ENCODE data around the gene TPT1.

TPT1 gene

GRCh38 chr13:45331123-45331619 is 9.8 kb downstream of the TPT1 start:
- Histone ChIP-seq H3K4me3 (ENCODE audit: low read length) (no peak overlapping the region), H3K27me3 (ENCODE audit: control insufficient read depth, insufficient read depth, low read length) (no peaks in the 10 kb centered on the region), H3K4me1 (ENCODE audit: control insufficient read depth, insufficient read depth, low read length) (peaks cover 5% of the 10 kb centered on the region), H3K9me3 (ENCODE audit: control insufficient read depth, low read length) (no peaks in the 10 kb centered on the region), H3K36me3 (ENCODE audit: control insufficient read depth, insufficient read depth, low read length) (peaks cover 5% of the 10 kb centered on the region), H3K9ac (ENCODE audit: low read length) (no peak overlapping the region)

GRCh38 chr13:45328661-45329111 is 12.3 kb downstream of the TPT1 start:
- Histone ChIP-seq H3K36me3 (ENCODE audit: control insufficient read depth, insufficient read depth, low read length) (no peaks in the 10 kb centered on the region), H3K9me3 (ENCODE audit: control insufficient read depth, low read length) (no peaks in the 10 kb centered on the region), H3K4me3 (ENCODE audit: low read length) (no peak overlapping the region), H3K9ac (ENCODE audit: low read length) (no peak overlapping the region), H3K27me3 (ENCODE audit: control insufficient read depth, insufficient read depth, low read length) (no peaks in the 10 kb centered on the region), H3K4me1 (ENCODE audit: control insufficient read depth, insufficient read depth, low read length) (peaks cover 5% of the 10 kb centered on the region)

DNA sequence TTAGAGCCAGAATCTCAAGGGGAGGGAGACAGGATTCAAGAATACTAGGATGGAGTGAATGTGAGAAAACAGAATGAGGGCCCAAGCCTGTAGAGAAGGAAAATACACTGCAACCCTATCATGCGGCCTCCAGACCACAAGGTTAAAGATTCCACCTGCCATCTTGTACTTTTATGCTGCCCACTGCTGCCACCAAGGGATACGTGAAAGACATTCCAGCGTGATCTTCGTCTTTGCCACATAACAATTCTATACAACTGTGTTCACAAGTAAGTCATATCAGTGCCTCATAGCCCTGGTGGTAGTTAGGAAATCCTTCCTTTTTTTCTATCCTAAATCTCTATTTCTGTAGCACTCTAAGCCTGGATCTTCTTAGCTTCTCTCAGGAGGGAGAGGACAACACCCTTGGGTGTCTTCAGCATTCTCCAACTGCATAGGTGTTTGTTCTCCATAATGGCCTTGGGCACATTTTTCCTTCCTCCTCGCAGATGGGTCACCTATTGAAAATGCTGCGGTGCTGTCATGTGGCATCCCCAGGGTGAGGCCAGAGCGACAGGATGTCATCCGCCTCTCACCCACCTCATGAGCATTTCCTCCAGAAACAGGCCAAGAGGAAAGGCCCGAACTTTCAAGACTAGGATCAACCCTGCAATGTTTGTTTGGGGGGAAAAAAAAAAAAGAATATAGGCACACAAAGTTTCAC is 13.6 kb downstream of the TPT1 start:
- Histone ChIP-seq H3K27me3 (ENCODE audit: control insufficient read depth, insufficient read depth, low read length) (no peaks in the 10 kb centered on the region), H3K9ac (ENCODE audit: low read length) (no peak overlapping the region), H3K4me3 (ENCODE audit: low read length) (no peak overlapping the region), H3K4me1 (ENCODE audit: control insufficient read depth, insufficient read depth, low read length) (peaks cover 4% of the 10 kb centered on the region), H3K36me3 (ENCODE audit: control insufficient read depth, insufficient read depth, low read length) (no peaks in the 10 kb centered on the region), H3K9me3 (ENCODE audit: control insufficient read depth, low read length) (no peaks in the 10 kb centered on the region)

- H3K4me1 ChIP-seq (ENCODE audit: control insufficient read depth, insufficient read depth, low read length) = no peaks in the 10 kb centered on the region
- H3K9me3 ChIP-seq (ENCODE audit: control insufficient read depth, low read length) = no peaks in the 10 kb centered on the region
- H3K4me3 ChIP-seq (ENCODE audit: low read length) = no peak overlapping the region
- no peaks in the 10 kb centered on the region for H3K27me3 ChIP-seq (ENCODE audit: control insufficient read depth, insufficient read depth, low read length)
- H3K9ac ChIP-seq (ENCODE audit: low read length) = no peak overlapping the region
- H3K36me3 ChIP-seq (ENCODE audit: control insufficient read depth, insufficient read depth, low read length) = no peaks in the 10 kb centered on the region
Observed at GRCh38 chr13:45325806-45326205, 15.2 kb downstream of the TPT1 start.

DNA sequence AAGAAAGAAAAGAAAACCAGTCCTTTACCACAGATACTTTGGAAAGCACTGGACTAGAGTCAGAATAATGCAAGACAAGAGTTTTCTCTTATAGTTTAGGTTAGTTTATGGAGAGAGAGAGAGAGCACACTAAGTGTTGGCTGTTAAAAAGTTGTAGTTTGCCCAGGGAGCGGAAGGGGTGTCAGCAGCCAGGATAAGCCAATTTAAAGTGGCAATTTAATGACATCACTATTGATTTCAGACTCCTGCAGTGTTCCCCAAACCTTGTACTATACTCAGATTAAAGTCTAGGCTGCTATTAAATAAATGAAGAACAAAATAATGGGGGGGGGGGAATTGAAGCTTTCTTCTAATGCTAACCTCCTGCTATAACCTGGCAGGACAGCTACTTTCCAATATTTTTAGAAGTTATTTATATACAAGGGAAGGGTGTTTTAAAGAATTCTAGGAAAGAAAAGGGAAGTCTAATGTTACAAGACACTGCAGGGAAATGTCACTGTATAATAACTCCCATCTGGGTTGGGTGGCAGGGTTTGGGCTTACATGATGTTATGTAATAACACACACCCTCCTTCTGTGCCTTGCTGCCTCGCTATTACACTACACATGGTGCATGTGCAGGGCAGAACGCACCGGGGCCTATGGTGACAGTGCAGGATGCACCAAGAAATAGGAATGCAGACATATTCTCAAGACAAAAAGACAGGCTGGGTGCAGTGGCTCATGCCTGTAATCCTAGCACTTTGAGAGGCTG is 19.9 kb downstream of the TPT1 start:
- Histone ChIP-seq H3K9me3 (ENCODE audit: control insufficient read depth, low read length) (no peaks in the 10 kb centered on the region), H3K4me3 (ENCODE audit: low read length) (no peak overlapping the region), H3K27me3 (ENCODE audit: control insufficient read depth, insufficient read depth, low read length) (no peaks in the 10 kb centered on the region), H3K9ac (ENCODE audit: low read length) (no peak overlapping the region), H3K36me3 (ENCODE audit: control insufficient read depth, insufficient read depth, low read length) (no peaks in the 10 kb centered on the region), H3K4me1 (ENCODE audit: control insufficient read depth, insufficient read depth, low read length) (peaks cover 4% of the 10 kb centered on the region)

GRCh38 chr13:45316996-45317395 is 24.0 kb downstream of the TPT1 start:
- H3K36me3 ChIP-seq (ENCODE audit: control insufficient read depth, insufficient read depth, low read length) = no peaks in the 10 kb centered on the region
- peaks cover 7% of the 10 kb centered on the region for H3K4me1 ChIP-seq (ENCODE audit: control insufficient read depth, insufficient read depth, low read length)
- no peaks in the 10 kb centered on the region for H3K27me3 ChIP-seq (ENCODE audit: control insufficient read depth, insufficient read depth, low read length)
- H3K4me3 ChIP-seq (ENCODE audit: low read length) = no peak overlapping the region
- no peak overlapping the region for H3K9ac ChIP-seq (ENCODE audit: low read length)
- no peaks in the 10 kb centered on the region for H3K9me3 ChIP-seq (ENCODE audit: control insufficient read depth, low read length)

GRCh38 chr13:45316338-45316737 is 24.6 kb downstream of the TPT1 start:
- H3K4me3 ChIP-seq (ENCODE audit: low read length) = no peak overlapping the region
- no peak overlapping the region for H3K9ac ChIP-seq (ENCODE audit: low read length)

DNA sequence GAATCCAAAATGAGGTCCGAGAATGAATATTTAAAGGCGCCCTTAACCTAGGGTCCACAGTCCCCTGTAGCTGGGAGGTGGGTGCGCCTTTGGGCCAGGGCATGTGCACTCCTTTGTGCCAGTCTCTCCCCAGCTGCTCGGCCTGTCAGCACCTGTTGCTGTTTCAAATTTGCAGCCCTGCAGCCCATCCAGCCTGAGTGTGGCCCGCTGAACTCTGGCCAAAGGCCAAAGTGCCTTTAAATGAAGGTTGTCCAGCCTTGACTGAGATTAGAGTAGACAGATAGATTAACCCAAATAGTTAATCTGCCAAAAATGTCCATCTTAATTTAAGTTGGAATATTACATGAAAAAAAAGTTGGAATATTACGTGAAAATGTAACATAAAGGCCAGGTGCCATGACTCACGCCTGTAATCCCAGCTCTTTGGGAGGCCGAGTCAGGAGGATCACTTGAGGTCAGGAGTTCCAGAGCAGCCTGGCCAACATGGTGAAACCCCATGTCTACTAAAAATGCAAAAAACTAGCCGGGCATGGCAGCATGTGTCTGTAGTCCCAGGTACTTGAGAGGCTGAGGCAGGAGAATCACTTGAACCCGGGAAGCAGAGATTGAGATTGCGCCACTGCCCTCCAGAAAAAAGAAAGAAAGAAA is 25.3 kb downstream of the TPT1 start:
- Histone ChIP-seq H3K27me3 (ENCODE audit: control insufficient read depth, insufficient read depth, low read length) (peaks cover 5% of the 10 kb centered on the region), H3K9me3 (ENCODE audit: control insufficient read depth, low read length) (no peaks in the 10 kb centered on the region), H3K9ac (ENCODE audit: low read length) (no peak overlapping the region), H3K4me1 (ENCODE audit: control insufficient read depth, insufficient read depth, low read length) (peaks cover 16% of the 10 kb centered on the region), H3K4me3 (ENCODE audit: low read length) (no peak overlapping the region), H3K36me3 (ENCODE audit: control insufficient read depth, insufficient read depth, low read length) (no peaks in the 10 kb centered on the region)

More at GRCh38 chr13:45316338-45316737, 24.6 kb downstream of the TPT1 start:
- no peaks in the 10 kb centered on the region for H3K36me3 ChIP-seq (ENCODE audit: control insufficient read depth, insufficient read depth, low read length)
- H3K9me3 ChIP-seq (ENCODE audit: control insufficient read depth, low read length) = no peaks in the 10 kb centered on the region
- peaks cover 9% of the 10 kb centered on the region for H3K4me1 ChIP-seq (ENCODE audit: control insufficient read depth, insufficient read depth, low read length)
- peaks cover 5% of the 10 kb centered on the region for H3K27me3 ChIP-seq (ENCODE audit: control insufficient read depth, insufficient read depth, low read length)

GRCh38 chr13:45314822-45315221 is 26.2 kb downstream of the TPT1 start:
- peaks cover 5% of the 10 kb centered on the region for H3K27me3 ChIP-seq (ENCODE audit: control insufficient read depth, insufficient read depth, low read length)
- H3K9ac ChIP-seq (ENCODE audit: low read length) = no peak overlapping the region
- no peaks in the 10 kb centered on the region for H3K9me3 ChIP-seq (ENCODE audit: control insufficient read depth, low read length)
- H3K36me3 ChIP-seq (ENCODE audit: control insufficient read depth, insufficient read depth, low read length) = no peaks in the 10 kb centered on the region
- peaks cover 16% of the 10 kb centered on the region for H3K4me1 ChIP-seq (ENCODE audit: control insufficient read depth, insufficient read depth, low read length)
- H3K4me3 ChIP-seq (ENCODE audit: low read length) = no peak overlapping the region

- Histone ChIP-seq H3K4me1 (ENCODE audit: control insufficient read depth, insufficient read depth, low read length) (peaks cover 9% of the 10 kb centered on the region), H3K27me3 (ENCODE audit: control insufficient read depth, insufficient read depth, low read length) (peaks cover 5% of the 10 kb centered on the region), H3K9me3 (ENCODE audit: control insufficient read depth, low read length) (no peaks in the 10 kb centered on the region), H3K36me3 (ENCODE audit: control insufficient read depth, insufficient read depth, low read length) (no peaks in the 10 kb centered on the region), H3K9ac (ENCODE audit: low read length) (no peak overlapping the region), H3K4me3 (ENCODE audit: low read length) (no peak overlapping the region)
Observed at GRCh38 chr13:45310341-45311131, 30.4 kb downstream of the TPT1 start.

DNA sequence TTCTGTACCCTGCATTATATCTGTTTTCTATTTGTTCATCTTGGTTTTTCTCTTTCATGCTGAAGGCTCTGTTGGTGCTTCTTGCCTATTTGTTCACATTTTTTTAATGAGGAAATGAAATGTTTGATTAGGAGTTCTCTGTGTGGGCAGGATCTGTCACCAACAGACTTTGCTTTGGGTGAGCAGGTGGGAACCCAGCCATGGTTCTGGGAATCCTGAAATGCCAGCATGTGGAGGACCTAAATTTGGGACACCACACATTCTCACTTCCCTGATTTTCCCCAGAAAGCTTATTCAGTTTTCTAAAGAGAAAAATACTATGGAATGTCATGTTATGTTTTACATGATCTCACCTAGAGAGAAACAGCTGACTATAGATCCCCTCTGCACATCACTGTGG is 34.0 kb downstream of the TPT1 start:
- peaks cover 9% of the 10 kb centered on the region for H3K4me1 ChIP-seq (ENCODE audit: control insufficient read depth, insufficient read depth, low read length)
- H3K36me3 ChIP-seq (ENCODE audit: control insufficient read depth, insufficient read depth, low read length) = no peaks in the 10 kb centered on the region
- no peak overlapping the region for H3K9ac ChIP-seq (ENCODE audit: low read length)
- no peak overlapping the region for H3K4me3 ChIP-seq (ENCODE audit: low read length)
- no peaks in the 10 kb centered on the region for H3K9me3 ChIP-seq (ENCODE audit: control insufficient read depth, low read length)
- H3K27me3 ChIP-seq (ENCODE audit: control insufficient read depth, insufficient read depth, low read length) = peaks cover 5% of the 10 kb centered on the region

Data from mucosa of stomach (tissue), 1 donor.